Panc1 (cell line): ENCODE results near the gene CMYA5. TPM values are rescaled to one million over a fixed set of nuclear protein-coding genes. Genes with fewer than 3 reads are reported as not detected.
A peak's percentile ranks its signal among the peaks of the same experiment; 100 is the strongest.

Experiments used
- ATAC-seq: fragments of 200-7000 bp; cut with Tn5 transposase; 2 replicates; pipeline ENCODE4 v1.9.1; 2020; ENCODE audit warnings: mild to moderate bottlenecking, moderate library complexity
- Bru-seq: library from RNA; stranded (reverse); fragments of 400-500 nt; gene quantifications from one replicate; lab custom pipeline; 2021; lab: Mats Ljungman, UMichigan
- BruChase-seq, 2 experiments: library from RNA; stranded (reverse); fragments of 400-500 nt; gene quantifications; one replicate each; lab custom pipeline; 2021; lab: Mats Ljungman, UMichigan
- BruUV-seq: library from RNA; stranded (reverse); fragments of 400-500 nt; replicated peaks from 2 replicates; lab custom pipeline; 2021; lab: Mats Ljungman, UMichigan
- CTCF ChIA-PET: fragments of 300-600 bp; sonication (Branson Sonifier 250); formaldehyde crosslinking; loops from one replicate; lab custom pipeline; 2022; ENCODE audit warnings: antibody characterized with exemption; lab: Charles Lee
- POLR2A ChIA-PET: fragments of 300-600 bp; sonication (Branson Sonifier 250); formaldehyde crosslinking; loops from one replicate; lab custom pipeline; 2022; ENCODE audit warnings: antibody characterized with exemption; lab: Charles Lee
- DNase-seq: peaks from one replicate; pipeline ENCODE4 v3.0.0-alpha.2; 2010; ENCODE audit warnings: low read depth, low spot score
- H3K27ac ChIP-seq: 2 replicates; pipeline ENCODE4 v1.5.1; 2011; ENCODE audit warnings: mild to moderate bottlenecking, low read length, inconsistent platforms
- H3K27me3 ChIP-seq: fragments of 200-500 bp; sonication (Bioruptor generic); 2 replicates; pipeline ENCODE4 v1.6.0; 2014; ENCODE audit warnings: low read length, inconsistent platforms; ENCODE audit not compliant: control insufficient read depth, insufficient read depth
- H3K36me3 ChIP-seq: fragments of 200-500 bp; sonication (Bioruptor generic); 2 replicates; pipeline ENCODE4 v1.5.1; 2014; ENCODE audit warnings: inconsistent platforms, mild to moderate bottlenecking, low read length, moderate library complexity; ENCODE audit not compliant: control insufficient read depth, insufficient read depth
- H3K4me1 ChIP-seq: 2 replicates; pipeline ENCODE4 v1.5.1; 2011; ENCODE audit warnings: inconsistent platforms, mild to moderate bottlenecking, low read length, moderate library complexity; ENCODE audit not compliant: control insufficient read depth, insufficient read depth
- H3K4me3 ChIP-seq, 2 experiments: 2 replicates each; pipeline ENCODE4 v1.5.1; 2011 to 2012; ENCODE audit warnings: low read depth in 2 of 2, low read length in 2 of 2, mild to moderate bottlenecking in 2 of 2, inconsistent platforms in 1 of 2, moderate library complexity in 1 of 2
- H3K9me3 ChIP-seq: fragments of 200-500 bp; sonication (Bioruptor generic); 2 replicates; pipeline ENCODE4 v1.5.1; 2014; ENCODE audit warnings: low read depth, mild to moderate bottlenecking, inconsistent platforms, low read length, moderate library complexity; ENCODE audit not compliant: control insufficient read depth, insufficient read depth
- CTCF ChIP-seq: fragments of 450-650 bp; IDR thresholded peaks from 2 replicates; pipeline ENCODE4 v1.5.1; 2017; ENCODE audit warnings: mild to moderate bottlenecking
- POLR2AphosphoS5 ChIP-seq: IDR thresholded peaks from 2 replicates; pipeline ENCODE4 v1.6.1; 2012; ENCODE audit warnings: mild to moderate bottlenecking, low read depth, low read length, moderate library complexity
- REST ChIP-seq, 2 experiments: IDR thresholded peaks; 2 replicates each; pipeline ENCODE4 v1.6.1; 2011 to 2012; ENCODE audit warnings: low read depth in 2 of 2, control low read depth in 1 of 2, low read length in 1 of 2, mild to moderate bottlenecking in 1 of 2, moderate library complexity in 1 of 2; ENCODE audit not compliant: insufficient read depth in 1 of 2
- SIN3A ChIP-seq: IDR thresholded peaks from 2 replicates; pipeline ENCODE4 v1.6.1; 2012; ENCODE audit warnings: low read depth, mild to moderate bottlenecking, low read length, moderate library complexity, borderline replicate concordance; ENCODE audit not compliant: insufficient read depth
- TCF7L2 ChIP-seq: IDR thresholded peaks from 2 replicates; pipeline ENCODE4 v1.6.1; 2011; ENCODE audit warnings: mild to moderate bottlenecking, low read depth, low read length, inconsistent platforms
- in situ Hi-C: cut with HindIII; loops from 2 replicates; pipeline ENCODE4 v1.10.0; 2016; ENCODE audit warnings: low sequenced_read_pairs, low pct_unique_long_range_greater_than_20kb
- intact Hi-C: fragments of 100-400 bp; cut with micrococcal nuclease; formaldehyde crosslinking; loops from one replicate; pipeline ENCODE4 v1.10.0; 2022; ENCODE audit not compliant: unreplicated experiment
- long read RNA-seq: library from polyadenylated mRNA; unstranded; transcript quantifications from one replicate; pipeline ENCODE4 v2.0.0, GENCODE V29; 2021; ENCODE audit not compliant: unreplicated experiment
- polyA plus RNA-seq: library from polyadenylated mRNA; unstranded; fragments of >200 nt; gene quantifications from one replicate; pipeline ENCODE4 v1.2.1, GENCODE V29; 2012; ENCODE audit warnings: missing spikeins; ENCODE audit not compliant: insufficient read length
- total RNA-seq: library from RNA; stranded (reverse); gene quantifications from one replicate; pipeline ENCODE4 v1.2.1, GENCODE V29; 2021; ENCODE audit not compliant: unreplicated experiment

The CMYA5 gene
- 0.31 TPM for total RNA-seq
- polyA plus RNA-seq = 0.13 TPM
- percentile 40 among the genes with signal in this experiment for Bru-seq, nascent RNA
- BruChase-seq, experiment 1, labeled RNA remaining after a 2-hour chase = percentile 49 among the genes with signal in this experiment
- percentile 43 among the genes with signal in this experiment for BruChase-seq, experiment 2, labeled RNA remaining after a 6-hour chase
- long read RNA-seq = 0 reads

DNA sequence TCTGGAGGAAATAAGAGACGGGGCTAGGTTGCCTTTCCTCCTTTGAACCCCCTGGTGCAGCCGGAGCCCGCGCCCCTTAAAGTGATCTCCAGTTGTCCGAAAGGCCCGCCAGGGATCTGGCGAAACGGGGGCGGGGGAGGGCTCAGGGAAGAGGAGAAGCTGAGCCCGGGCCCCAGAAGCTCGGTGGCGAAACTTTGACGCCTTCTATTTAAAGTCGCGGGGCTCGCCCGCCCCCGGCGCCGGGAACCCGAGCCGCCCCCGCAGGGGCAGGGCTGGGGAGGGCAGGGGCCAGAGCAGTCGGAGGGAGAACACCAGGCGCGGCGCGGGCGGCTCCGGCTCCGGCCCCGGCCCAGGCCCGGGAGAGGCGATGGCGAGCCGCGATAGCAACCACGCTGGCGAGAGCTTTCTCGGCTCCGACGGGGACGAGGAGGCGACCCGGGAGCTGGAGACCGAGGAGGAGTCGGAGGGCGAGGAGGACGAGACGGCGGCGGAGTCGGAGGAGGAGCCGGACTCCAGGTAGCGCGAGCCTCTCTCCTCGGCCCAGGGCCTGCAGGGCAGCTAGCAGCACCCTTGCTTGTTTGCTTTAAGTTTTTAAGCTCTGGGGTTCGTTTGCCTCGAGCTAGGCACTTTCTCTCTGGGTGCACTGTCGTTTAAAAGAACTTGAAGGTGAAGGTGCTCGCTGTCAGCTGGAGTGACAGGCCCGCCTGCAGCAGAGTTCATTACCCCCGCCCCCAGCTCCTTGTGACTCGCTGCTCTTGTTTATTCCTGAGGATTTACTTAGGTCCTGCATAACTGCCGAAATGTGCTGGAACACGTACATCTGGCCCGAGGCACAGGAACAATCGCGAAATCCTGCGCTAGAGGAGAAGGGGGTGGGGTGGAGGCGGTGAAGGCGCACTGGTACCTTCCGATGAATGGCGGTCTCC lies at the start of gene CMYA5:
TSS of gene CMYA5 (plus strand) at position 296 of the 926 bp plus-strand sequence. CDS start at position 368, 72 bp downstream.
- POLR2A ChIA-PET = no interaction called here
- ATAC-seq = no peak
- BruUV-seq = no TSS peak

More for the DNA sequence above, at the start of gene CMYA5:
- H3K27me3 ChIP-seq = no peaks in the 10 kb centered on the region
- H3K4me1 ChIP-seq = no peaks in the 10 kb centered on the region
- intact Hi-C loops (no loop called here), in situ Hi-C loops (no loop called here)
- no peak for DNase-seq
- H3K36me3 ChIP-seq = peaks cover 6% of the 10 kb centered on the region; the same call in 1 of the 2 replicates
- H3K27ac ChIP-seq = no peak within 1 kb of the TSS
- no peaks in the 10 kb centered on the region for H3K9me3 ChIP-seq
- TF ChIP-seq POLR2AphosphoS5 (no peak), REST (IDR thresholded peaks at IDR 0.05; ENCODE audit: insufficient read depth in 1 of 2, low read depth in 2 of 2, low read length in 1 of 2) (no peak), SIN3A (no peak), TCF7L2 (no peak), CTCF (no peak)
- CTCF ChIA-PET = no interaction called here
- H3K4me3 ChIP-seq = no peak within 1 kb of the TSS
